Testis (tissue), 3 donors: ENCODE results near the gene ITGB4. TPM values are rescaled to one million over a fixed set of nuclear protein-coding genes. Genes with fewer than 3 reads are reported as not detected.

Experiments used
- DNase-seq: peaks from one replicate; pipeline ENCODE4 v3.0.0-alpha.2; 2019
- H3K27ac ChIP-seq, 2 donors: fragments of 200-600 bp; sonication (generic); one replicate each; pipeline ENCODE4 v1.5.1; 2019
- H3K27me3 ChIP-seq: fragments of 200-600 bp; sonication (generic); one replicate; pipeline ENCODE4 v1.5.1; 2019
- H3K36me3 ChIP-seq: fragments of 200-600 bp; sonication (generic); one replicate; pipeline ENCODE4 v1.5.1; 2017; ENCODE audit warnings: low read depth; ENCODE audit errors: missing control alignments
- H3K4me1 ChIP-seq: fragments of 200-600 bp; sonication (generic); one replicate; pipeline ENCODE4 v1.5.1; 2019
- H3K4me3 ChIP-seq, 2 donors: fragments of 200-600 bp; sonication (generic); one replicate each; pipeline ENCODE4 v1.5.1; 2017 to 2019
- H3K9me3 ChIP-seq: fragments of 200-600 bp; sonication (generic); one replicate; pipeline ENCODE4 v1.5.1; 2017
- CTCF ChIP-seq, 3 experiments: fragments of 450-650 bp in 2 of 3; fragments of 200-600 bp in 1 of 3; sonication (generic) in 1 of 3; IDR thresholded peaks; one replicate each; pipeline ENCODE4 v1.5.1; 2016 to 2019; ENCODE audit warnings: antibody characterized with exemption in 3 of 3, mild to moderate bottlenecking in 2 of 3, moderate library complexity in 1 of 3
- POLR2A ChIP-seq: fragments of 450-650 bp; IDR thresholded peaks from one replicate; pipeline ENCODE4 v1.6.1; 2017; ENCODE audit warnings: antibody characterized with exemption, mild to moderate bottlenecking, moderate library complexity
- WGBS, 2 donors: methylation state at CpG; one replicate each; pipeline ENCODE4 v1.1.5; 2018; 5-methylcytosine and 5-hydroxymethylcytosine counted together
- intact Hi-C: fragments of 100-400 bp; cut with DNase I; formaldehyde crosslinking; loops from one replicate; pipeline ENCODE4 v1.15.1; 2023; ENCODE audit warnings: low total_unique reads
- polyA plus RNA-seq: library from polyadenylated mRNA; stranded (reverse); fragments of 350-450 nt; fragmentation: Illumina TruSeq; extraction: RNeasy Lipid Tissue Mini Kit (QIAGEN cat#74804); gene quantifications from one replicate; pipeline ENCODE4 v1.2.3, GENCODE V29; 2014; ENCODE audit warnings: low read depth, low replicate concordance; ENCODE audit not compliant: insufficient read depth
- total RNA-seq, 2 donors: library from RNA; depleted of rRNA; stranded (reverse); fragments of >200 nt; gene quantifications; one replicate each; pipeline ENCODE4 v1.2.3, GENCODE V29; 2016

ITGB4 gene
- total and polyA plus RNA-seq, 3 donors from 2014 or later = 7.6 to 16.4 (median 11.6) TPM

GRCh38 chr17:75684924-75685323 is 36.3 kb upstream of the ITGB4 start:
- H3K4me1 ChIP-seq = no peaks in the 10 kb centered on the region
- H3K9me3 ChIP-seq = no peaks in the 10 kb centered on the region
- intact Hi-C loops = no loop called here
- H3K4me3 ChIP-seq = no peak overlapping the region
- no peaks in the 10 kb centered on the region for H3K27me3 ChIP-seq
- no peak overlapping the region for H3K27ac ChIP-seq
- TF ChIP-seq POLR2A (no peak), CTCF (IDR thresholded peaks at IDR 0.05) (no peak)
- no peak for DNase-seq
- 82 to 86% methylated on average over 7 of the region's 7 CpGs for WGBS, 2 donors
- no peaks in the 10 kb centered on the region for H3K36me3 ChIP-seq

GRCh38 chr17:75685499-75685898 is 35.8 kb upstream of the ITGB4 start:
- H3K36me3 ChIP-seq = no peaks in the 10 kb centered on the region
- no peak for DNase-seq
- WGBS, 2 donors = 86 to 90% methylated on average over 3 of the region's 3 CpGs
- TF ChIP-seq CTCF (IDR thresholded peaks at IDR 0.05) = no peak
- no peak for TF ChIP-seq POLR2A
- no peaks in the 10 kb centered on the region for H3K4me1 ChIP-seq
- no peaks in the 10 kb centered on the region for H3K9me3 ChIP-seq
- H3K27me3 ChIP-seq = no peaks in the 10 kb centered on the region
- H3K4me3 ChIP-seq = no peak overlapping the region
- intact Hi-C loops = no loop called here
- no peak overlapping the region for H3K27ac ChIP-seq

GRCh38 chr17:75688209-75688825 is 32.9 kb upstream of the ITGB4 start:
- 70 to 71% methylated on average over 11 of the region's 11 CpGs for WGBS, 2 donors

DNA sequence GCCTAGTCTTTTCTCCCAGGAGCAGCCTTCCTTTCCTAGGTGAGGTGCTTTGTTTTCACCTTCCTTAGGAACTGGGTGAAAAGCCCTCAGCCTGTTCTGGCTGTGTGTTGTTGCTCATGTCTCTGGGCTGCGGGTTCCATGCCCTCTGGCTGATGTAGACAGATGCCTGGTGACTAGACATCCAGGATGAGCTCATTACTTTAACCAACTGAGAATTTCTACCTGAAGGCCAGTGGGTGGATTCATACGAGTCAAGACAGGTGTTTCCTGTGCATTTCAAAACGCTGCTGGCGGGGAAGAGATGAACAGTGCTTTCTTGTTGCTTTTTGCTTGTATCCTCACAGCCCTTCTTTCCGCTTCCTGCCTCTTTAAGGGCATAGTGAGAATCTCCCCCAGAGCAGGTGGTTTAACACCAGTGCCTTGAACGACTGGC is 31.8 kb upstream of the ITGB4 start:
- WGBS, 2 donors = 73 to 80% methylated on average over 6 of the region's 6 CpGs
- TF ChIP-seq POLR2A (no peak), CTCF (IDR thresholded peaks at IDR 0.05) (no peak)
- no peaks in the 10 kb centered on the region for H3K9me3 ChIP-seq
- no peaks in the 10 kb centered on the region for H3K27me3 ChIP-seq
- DNase-seq = no peak
- intact Hi-C loops = no loop called here
- H3K4me1 ChIP-seq = peaks cover 18% of the 10 kb centered on the region
- no peak overlapping the region for H3K27ac ChIP-seq
- H3K36me3 ChIP-seq = no peaks in the 10 kb centered on the region
- H3K4me3 ChIP-seq = no peak overlapping the region

More at GRCh38 chr17:75688209-75688825, 32.9 kb upstream of the ITGB4 start:
- H3K4me3 ChIP-seq = no peak overlapping the region
- H3K4me1 ChIP-seq = peaks cover 7% of the 10 kb centered on the region
- no peaks in the 10 kb centered on the region for H3K9me3 ChIP-seq
- no peaks in the 10 kb centered on the region for H3K36me3 ChIP-seq
- no peaks in the 10 kb centered on the region for H3K27me3 ChIP-seq
- no peak for TF ChIP-seq CTCF (IDR thresholded peaks at IDR 0.05)
- TF ChIP-seq POLR2A = no peak
- intact Hi-C loops = no loop called here
- DNase-seq = no peak
- no peak overlapping the region for H3K27ac ChIP-seq

- Histone ChIP-seq H3K36me3 (no peaks in the 10 kb centered on the region), H3K9me3 (no peaks in the 10 kb centered on the region), H3K27ac (no peak overlapping the region), H3K4me1 (peaks cover 20% of the 10 kb centered on the region), H3K27me3 (no peaks in the 10 kb centered on the region), H3K4me3 (no peak overlapping the region)
- no peak for TF ChIP-seq CTCF (IDR thresholded peaks at IDR 0.05)
- TF ChIP-seq POLR2A = no peak
- 73 to 81% methylated on average over 5 of the region's 5 CpGs for WGBS, 2 donors
- DNase-seq = no peak
- intact Hi-C loops = no loop called here
These were observed 29.9 kb upstream of the ITGB4 start for GRCh38 chr17:75691371-75691791.
